ENCODE data around the gene PSMB7. TPM values are rescaled to one million over a fixed set of nuclear protein-coding genes. Genes with fewer than 3 reads are reported as not detected.

PSMB7 gene
- 186 and 204 TPM in 2 replicates for total RNA-seq (2014; rRNA removed; shearing (Covaris generic))
- total RNA-seq (2022) = 159 and 164 TPM in 2 replicates
- percentile 90 among the genes with signal in this experiment for Bru-seq, nascent RNA
- percentile 80 among the genes with signal in this experiment for BruChase-seq, experiment 1, labeled RNA remaining after a 6-hour chase
- BruChase-seq, experiment 2, labeled RNA remaining after a 2-hour chase = percentile 74 among the genes with signal in this experiment
- long read RNA-seq, transcript PSMB7-201 (8 exons, 980 nt) = major isoform, 205 of 218 reads
- long read RNA-seq, partial matches to known transcripts = 8 of 218 reads
- long read RNA-seq, other reads (novel, unspliced or antisense) = 5 of 218 reads

- no TSS peak for BruUV-seq (replicated peaks)
- TF ChIP-seq CTCF (conservative IDR thresholded peaks at IDR 0.05; ENCODE audit: low read length) (peak; percentile 89), EZH2phosphoT487 (IDR thresholded peaks at IDR 0.05; ENCODE audit: borderline replicate concordance, low read depth, low read length) (no peak)
- H3K27ac ChIP-seq (ENCODE audit: low read depth, low read length, poor library complexity, severe bottlenecking) = peak within 1 kb of the TSS; percentile 17
- peak within 1 kb of the TSS; percentile 85 for H3K4me2 ChIP-seq (ENCODE audit: low read length)
- ChIA-PET POLR2A (interaction anchor here (0.7 to 1.2 kb wide), 2 partner anchors 15 to 16 kb away, joined by 3 read pairs; no protein-coding TSS in a partner anchor), CTCF (ENCODE audit: unreplicated experiment) (no interaction called here)
- peak; percentile 100 for DNase-seq (ENCODE audit: low spot score)
- peak within 1 kb of the TSS; percentile 98 for H2AFZ ChIP-seq (ENCODE audit: low read length)
- intact Hi-C loops (cut with micrococcal nuclease; ENCODE audit: unreplicated experiment) = no loop called here
- H3K36me3 ChIP-seq (ENCODE audit: insufficient read depth, low read length) = peaks cover 38% of the 10 kb centered on the region
- peaks cover 19% of the 10 kb centered on the region for H3K79me2 ChIP-seq (ENCODE audit: insufficient read depth, low read depth, low read length)
- H3K9me2 ChIP-seq (ENCODE audit: insufficient read depth, low read length) = no peaks in the 10 kb centered on the region
- H3K4me3 ChIP-seq (ENCODE audit: low read depth, low read length, poor library complexity, severe bottlenecking) = peak within 1 kb of the TSS; percentile 92
- H4K20me1 ChIP-seq (ENCODE audit: insufficient read depth, low read length) = no peaks in the 10 kb centered on the region
- peaks cover 19% of the 10 kb centered on the region for H3K4me1 ChIP-seq (ENCODE audit: insufficient read depth, low read length, poor library complexity, severe bottlenecking)
- peaks cover 6% of the 10 kb centered on the region; the same call in 1 of the 2 replicates for H3K9me3 ChIP-seq (ENCODE audit: low read length)
Observed at GRCh38 chr9:124415102-124415851, at the start of gene PSMB7. PSMB7 (minus strand) TSS chr9:124415442; CDS start chr9:124415425, 17 bp downstream.

- ChIA-PET POLR2A (no interaction called here), CTCF (ENCODE audit: unreplicated experiment) (no interaction called here)
- DNase-seq (ENCODE audit: low spot score) = no peak
Observed at GRCh38 chr9:124462739-124463138, 47.5 kb upstream of the PSMB7 start.

More at GRCh38 chr9:124462739-124463138, 47.5 kb upstream of the PSMB7 start:
- BruUV-seq (replicated peaks) = no TSS peak
- intact Hi-C loops (cut with micrococcal nuclease; ENCODE audit: unreplicated experiment) = no loop called here
- Histone ChIP-seq H3K4me1 (ENCODE audit: insufficient read depth, low read length, poor library complexity, severe bottlenecking) (no peaks in the 10 kb centered on the region), H3K27ac (ENCODE audit: low read depth, low read length, poor library complexity, severe bottlenecking) (no peak overlapping the region), H3K36me3 (ENCODE audit: insufficient read depth, low read length) (no peaks in the 10 kb centered on the region), H3K4me3 (ENCODE audit: low read depth, low read length, poor library complexity, severe bottlenecking) (no peak overlapping the region), H3K9me2 (ENCODE audit: insufficient read depth, low read length) (no peaks in the 10 kb centered on the region), H2AFZ (ENCODE audit: low read length) (no peak overlapping the region), H4K20me1 (ENCODE audit: insufficient read depth, low read length) (no peaks in the 10 kb centered on the region), H3K79me2 (ENCODE audit: insufficient read depth, low read depth, low read length) (no peaks in the 10 kb centered on the region), H3K4me2 (ENCODE audit: low read length) (no peak overlapping the region), H3K9me3 (ENCODE audit: low read length) (no peaks in the 10 kb centered on the region)
- TF ChIP-seq CTCF (conservative IDR thresholded peaks at IDR 0.05; ENCODE audit: low read length) (no peak), EZH2phosphoT487 (IDR thresholded peaks at IDR 0.05; ENCODE audit: borderline replicate concordance, low read depth, low read length) (no peak)
